PC-9 (cell line): ENCODE measurements around the gene CDC27.

Experiments
- EZH2 ChIP-seq: fragments of 200-600 bp; sonication (generic); IDR thresholded peaks from 2 replicates; pipeline ENCODE4 v1.8.0; 2017; ENCODE audit warnings: antibody characterized with exemption, low read depth
- TF ChIP-seq, protein P1 (sequence below): fragments of 200-600 bp; sonication (generic); conservative IDR thresholded peaks from 2 replicates; pipeline ENCODE4 v1.6.1; 2017; ENCODE audit warnings: mixed run types, antibody characterized with exemption, mild to moderate bottlenecking, moderate library complexity

DNA sequence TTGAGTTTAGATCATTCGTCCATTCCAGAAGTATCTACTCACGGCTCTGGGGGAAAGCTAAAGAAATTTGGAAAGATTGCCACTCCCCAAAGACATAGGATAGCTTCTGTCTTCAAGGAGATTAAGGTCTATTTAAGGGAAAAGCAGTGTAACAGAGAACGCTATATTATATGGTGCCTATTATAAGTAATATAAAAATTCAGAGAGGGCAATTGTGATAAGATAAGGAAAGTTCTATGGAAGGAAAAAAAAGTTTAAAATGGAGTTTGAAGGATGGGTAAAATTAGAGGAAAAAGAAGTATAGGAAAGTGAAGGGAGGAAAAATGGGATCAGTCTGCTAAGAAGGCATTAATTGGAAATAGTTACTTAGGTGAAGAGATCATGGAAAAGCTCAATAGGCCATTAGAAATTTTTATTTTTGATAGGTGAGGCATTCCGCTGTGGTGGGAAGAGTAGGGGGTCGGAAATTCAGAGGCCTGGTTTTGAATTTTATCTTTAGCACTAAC is 690 bp upstream of the CDC27 start:
- TF ChIP-seq EZH2: no peak
- TF ChIP-seq, protein P1, sequence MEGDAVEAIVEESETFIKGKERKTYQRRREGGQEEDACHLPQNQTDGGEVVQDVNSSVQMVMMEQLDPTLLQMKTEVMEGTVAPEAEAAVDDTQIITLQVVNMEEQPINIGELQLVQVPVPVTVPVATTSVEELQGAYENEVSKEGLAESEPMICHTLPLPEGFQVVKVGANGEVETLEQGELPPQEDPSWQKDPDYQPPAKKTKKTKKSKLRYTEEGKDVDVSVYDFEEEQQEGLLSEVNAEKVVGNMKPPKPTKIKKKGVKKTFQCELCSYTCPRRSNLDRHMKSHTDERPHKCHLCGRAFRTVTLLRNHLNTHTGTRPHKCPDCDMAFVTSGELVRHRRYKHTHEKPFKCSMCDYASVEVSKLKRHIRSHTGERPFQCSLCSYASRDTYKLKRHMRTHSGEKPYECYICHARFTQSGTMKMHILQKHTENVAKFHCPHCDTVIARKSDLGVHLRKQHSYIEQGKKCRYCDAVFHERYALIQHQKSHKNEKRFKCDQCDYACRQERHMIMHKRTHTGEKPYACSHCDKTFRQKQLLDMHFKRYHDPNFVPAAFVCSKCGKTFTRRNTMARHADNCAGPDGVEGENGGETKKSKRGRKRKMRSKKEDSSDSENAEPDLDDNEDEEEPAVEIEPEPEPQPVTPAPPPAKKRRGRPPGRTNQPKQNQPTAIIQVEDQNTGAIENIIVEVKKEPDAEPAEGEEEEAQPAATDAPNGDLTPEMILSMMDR: no peak
